ENCODE data around the gene CHSY3. TPM values are rescaled to one million over a fixed set of nuclear protein-coding genes. Genes with fewer than 3 reads are reported as not detected.

The CHSY3 gene
- total RNA-seq, 2 experiments from 2014 or later: not detected

GRCh38 chr5:129905473-129906176, 1.4 kb downstream of the CHSY3 start:
- TF ChIP-seq CTCF (IDR thresholded peaks at IDR 0.05): no peak
- H3K4me3 Mint-ChIP-seq: peak overlapping the region; percentile 81
- no peak overlapping the region for H3K27ac Mint-ChIP-seq

GRCh38 chr5:129906177-129906887, 2.1 kb downstream of the CHSY3 start:
- H3K4me3 Mint-ChIP-seq: peak overlapping the region; percentile 80
- no peaks in the 10 kb centered on the region for H3K9me3 Mint-ChIP-seq
- no peaks in the 10 kb centered on the region for H3K36me3 Mint-ChIP-seq (ENCODE audit: low read depth)
- Histone ChIP-seq H3K36me3 (ENCODE audit: insufficient read depth, low read length) (no peaks in the 10 kb centered on the region), H3K4me1 (ENCODE audit: insufficient read depth, low read length) (peaks cover 13% of the 10 kb centered on the region), H3K4me3 (ENCODE audit: low read length) (no peak overlapping the region), H3K27ac (ENCODE audit: low read depth in 1 of 2, low read length in 2 of 2) (no peak overlapping the region), H3K9me3 (ENCODE audit: control insufficient read depth in 1 of 2, insufficient read depth in 1 of 2, low read length in 2 of 2) (peaks cover 0 to 3% of the 10 kb centered on the region in 2 experiments), H3K27me3 (ENCODE audit: control insufficient read depth in 1 of 2, insufficient read depth in 2 of 2, low read length in 2 of 2) (peaks cover 29 to 46% of the 10 kb centered on the region in 2 experiments)
- POLR2A ChIA-PET: no interaction called here
- DNase-seq: no peak
- no peak overlapping the region for H3K27ac Mint-ChIP-seq
- no peak for ATAC-seq (ENCODE audit: poor library complexity)
- peaks cover 64% of the 10 kb centered on the region for H3K27me3 Mint-ChIP-seq
- TF ChIP-seq CTCF (IDR thresholded peaks at IDR 0.05): no peak
- CTCF ChIA-PET: no interaction called here
- peaks cover 20% of the 10 kb centered on the region for H3K4me1 Mint-ChIP-seq (ENCODE audit: low read depth)
- intact Hi-C loops (cut with DNase I, micrococcal nuclease): no loop called here

More at GRCh38 chr5:129905473-129906176, 1.4 kb downstream of the CHSY3 start:
- DNase-seq (no peak), ATAC-seq (ENCODE audit: poor library complexity) (no peak)
- peaks cover 13% of the 10 kb centered on the region for H3K4me1 ChIP-seq (ENCODE audit: insufficient read depth, low read length)
- H3K9me3 ChIP-seq (ENCODE audit: control insufficient read depth in 1 of 2, insufficient read depth in 1 of 2, low read length in 2 of 2): peaks cover 0 to 3% of the 10 kb centered on the region in 2 experiments
- intact Hi-C loops (cut with DNase I, micrococcal nuclease): no loop called here
- no peaks in the 10 kb centered on the region for H3K9me3 Mint-ChIP-seq
- peaks cover 60% of the 10 kb centered on the region for H3K27me3 Mint-ChIP-seq
- CTCF ChIA-PET: no interaction called here
- H3K4me1 Mint-ChIP-seq (ENCODE audit: low read depth): peaks cover 20% of the 10 kb centered on the region
- H3K27me3 ChIP-seq (ENCODE audit: control insufficient read depth in 1 of 2, insufficient read depth in 2 of 2, low read length in 2 of 2): peaks cover 29 to 51% of the 10 kb centered on the region in 2 experiments
- H3K36me3 Mint-ChIP-seq (ENCODE audit: low read depth): no peaks in the 10 kb centered on the region
- H3K27ac ChIP-seq (ENCODE audit: low read depth in 1 of 2, low read length in 2 of 2): no peak overlapping the region
- H3K36me3 ChIP-seq (ENCODE audit: insufficient read depth, low read length): no peaks in the 10 kb centered on the region
- POLR2A ChIA-PET: no interaction called here
- peak overlapping the region; percentile 16 for H3K4me3 ChIP-seq (ENCODE audit: low read length)

GRCh38 chr5:129909225-129909624, 5.0 kb downstream of the CHSY3 start:
- Mint-ChIP-seq H3K4me3 (no peak overlapping the region), H3K4me1 (ENCODE audit: low read depth) (peaks cover 14% of the 10 kb centered on the region), H3K9me3 (no peaks in the 10 kb centered on the region), H3K27ac (no peak overlapping the region), H3K36me3 (ENCODE audit: low read depth) (no peaks in the 10 kb centered on the region), H3K27me3 (peaks cover 48% of the 10 kb centered on the region)
- no peak for TF ChIP-seq CTCF (IDR thresholded peaks at IDR 0.05)
- Histone ChIP-seq H3K9me3 (ENCODE audit: control insufficient read depth in 1 of 2, insufficient read depth in 1 of 2, low read length in 2 of 2) (no peaks in the 10 kb centered on the region), H3K4me3 (ENCODE audit: low read length) (no peak overlapping the region), H3K4me1 (ENCODE audit: insufficient read depth, low read length) (peaks cover 13% of the 10 kb centered on the region), H3K36me3 (ENCODE audit: insufficient read depth, low read length) (no peaks in the 10 kb centered on the region), H3K27me3 (ENCODE audit: control insufficient read depth in 1 of 2, insufficient read depth in 2 of 2, low read length in 2 of 2) (peaks cover 15 to 36% of the 10 kb centered on the region in 2 experiments), H3K27ac (ENCODE audit: low read depth in 1 of 2, low read length in 2 of 2) (no peak overlapping the region)
- ATAC-seq (ENCODE audit: poor library complexity) (no peak), DNase-seq (no peak)
- intact Hi-C loops (cut with DNase I, micrococcal nuclease): no loop called here
- CTCF ChIA-PET: no interaction called here
- POLR2A ChIA-PET: no interaction called here
